G401.6 (cell line): ENCODE data around the gene ALG6.
"Not testable (repeated sequence)": the region's sequence is repeated elsewhere in the genome, so short reads cannot be mapped to it uniquely, and the experiment has no call there.

Source experiments
- FAIRE-seq: peaks from 2 replicates; lab custom pipeline; 2012; peaks lifted over from hg19 to GRCh38; lab: Jason Lieb, UNC

ALG6 gene

GRCh38 chr1:63414691-63415365 is 47.4 kb downstream of the ALG6 start:
- FAIRE-seq = no peak

GRCh38 chr1:63418101-63418500 is 50.7 kb downstream of the ALG6 start:
- FAIRE-seq = peak; percentile 39

GRCh38 chr1:63420746-63421145 is 53.3 kb downstream of the ALG6 start:
- not testable (repeated sequence) for FAIRE-seq

GRCh38 chr1:63423649-63424048 is 56.2 kb downstream of the ALG6 start:
- FAIRE-seq = no peak

- peak; percentile 46 for FAIRE-seq
Measured at GRCh38 chr1:63428815-63429214, 61.4 kb downstream of the ALG6 start.

- no peak for FAIRE-seq
Measured at GRCh38 chr1:63429281-63429680, 61.9 kb downstream of the ALG6 start.

- no peak for FAIRE-seq
Measured at GRCh38 chr1:63435161-63435560, 67.7 kb downstream of the ALG6 start.

GRCh38 chr1:63442141-63442475 is 74.7 kb downstream of the ALG6 start:
- no peak for FAIRE-seq

GRCh38 chr1:63448731-63449246 is 81.4 kb downstream of the ALG6 start:
- FAIRE-seq = no peak

GRCh38 chr1:63450416-63450815 is 83.0 kb downstream of the ALG6 start:
- no peak for FAIRE-seq

GRCh38 chr1:63453232-63453631 is 85.8 kb downstream of the ALG6 start:
- no peak for FAIRE-seq

- FAIRE-seq = peak; percentile 94
Measured at GRCh38 chr1:63454269-63454668, 86.8 kb downstream of the ALG6 start.

GRCh38 chr1:63458750-63459149 is 91.3 kb downstream of the ALG6 start:
- FAIRE-seq = no peak

- FAIRE-seq = no peak
Measured at GRCh38 chr1:63461661-63462230, 94.3 kb downstream of the ALG6 start.

GRCh38 chr1:63463248-63463647 is 95.8 kb downstream of the ALG6 start:
- no peak for FAIRE-seq

GRCh38 chr1:63466181-63466580 is 98.8 kb downstream of the ALG6 start:
- no peak for FAIRE-seq

GRCh38 chr1:63466759-63467158 is 99.3 kb downstream of the ALG6 start:
- FAIRE-seq = no peak

GRCh38 chr1:63468683-63469082 is 101.3 kb downstream of the ALG6 start:
- FAIRE-seq = not testable (repeated sequence)

GRCh38 chr1:63475761-63476160 is 108.3 kb downstream of the ALG6 start:
- no peak for FAIRE-seq

GRCh38 chr1:63480057-63480456 is 112.6 kb downstream of the ALG6 start:
- FAIRE-seq = peak; percentile 33

- no peak for FAIRE-seq
Measured at GRCh38 chr1:63486629-63487028, 119.2 kb downstream of the ALG6 start.

GRCh38 chr1:63487336-63488065 is 120.1 kb downstream of the ALG6 start:
- no peak for FAIRE-seq
